Lung (tissue), 12 donors: ENCODE results near the gene XRCC5. TPM values are rescaled to one million over a fixed set of nuclear protein-coding genes. Genes with fewer than 3 reads are reported as not detected.

Source experiments
- ATAC-seq: fragments of 200-7000 bp; cut with Tn5 transposase; one replicate; pipeline ENCODE4 v1.9.1; 2020; ENCODE audit warnings: moderate number of reproducible peaks; ENCODE audit not compliant: insufficient read depth, low FRiP score
- DNase-seq, 3 donors: peaks; one replicate each; pipeline ENCODE4 v3.0.0-alpha.2; 2013 to 2017
- H3K27ac ChIP-seq, 2 donors: one replicate each; pipeline ENCODE4 v1.5.1; 2013; ENCODE audit warnings: mild to moderate bottlenecking in 2 of 2, moderate library complexity in 2 of 2, control low read depth in 1 of 2, inconsistent platforms in 1 of 2, low read depth in 1 of 2, low read length in 1 of 2
- H3K27me3 ChIP-seq, 3 donors: one replicate each; pipeline ENCODE4 v1.5.1; 2013; ENCODE audit warnings: low read length in 2 of 3; ENCODE audit not compliant: control insufficient read depth in 3 of 3, insufficient read depth in 3 of 3
- H3K36me3 ChIP-seq, 4 donors: one replicate each; pipeline ENCODE4 v1.5.1; 2013; ENCODE audit warnings: low read length in 4 of 4, mild to moderate bottlenecking in 1 of 4, moderate library complexity in 1 of 4; ENCODE audit not compliant: control insufficient read depth in 4 of 4, insufficient read depth in 4 of 4
- H3K4me1 ChIP-seq, 5 donors: one replicate each; pipeline ENCODE4 v1.5.1; 2013; ENCODE audit warnings: low read length in 5 of 5, mild to moderate bottlenecking in 2 of 5, moderate library complexity in 1 of 5; ENCODE audit not compliant: control insufficient read depth in 5 of 5, insufficient read depth in 5 of 5
- H3K4me3 ChIP-seq: one replicate; pipeline ENCODE4 v1.5.1; 2013; ENCODE audit warnings: mild to moderate bottlenecking, control low read depth, moderate library complexity
- H3K9ac ChIP-seq, 2 donors: one replicate each; pipeline ENCODE4 v1.5.1; 2013; ENCODE audit warnings: low read length in 2 of 2, control low read depth in 1 of 2; ENCODE audit not compliant: insufficient read depth in 1 of 2
- H3K9me3 ChIP-seq, 4 donors: one replicate each; pipeline ENCODE4 v1.5.1; 2013; ENCODE audit warnings: low read length in 3 of 4, mild to moderate bottlenecking in 1 of 4, moderate library complexity in 1 of 4; ENCODE audit not compliant: control insufficient read depth in 4 of 4, insufficient read depth in 3 of 4
- CTCF ChIP-seq: IDR thresholded peaks from 2 replicates; pipeline ENCODE4 v1.5.1; 2012; ENCODE audit warnings: mild to moderate bottlenecking; ENCODE audit errors: control extremely low read depth, extremely low read depth
- WGBS, 2 donors: extraction: QIAGEN DNeasy Blood & Tissue Kit; methylation state at CpG; one replicate each; pipeline ENCODE4 v1.1.7; 2013; 5-methylcytosine and 5-hydroxymethylcytosine counted together
- polyA plus RNA-seq, 2 donors: library from polyadenylated mRNA; stranded (reverse); fragments of 200-250 nt; gene quantifications; one replicate each; pipeline ENCODE4 v1.2.1, GENCODE V29; 2013
- total RNA-seq, 2 donors: library from RNA; depleted of rRNA in 1 of 2; stranded (reverse); fragments of >200 nt in 1 of 2; gene quantifications; one replicate each; pipeline ENCODE4 v1.2.1, GENCODE V29; 2014 to 2021
- donor health status: control.
- donor health status: control.
- donor health status: Bipolar disorder and iron deficiency.
- donor health status: healthy.
- donor health status: DM: yes; HTN: yes; CAD: no.

Gene XRCC5
- total and polyA plus RNA-seq, 4 donors: 67.3 to 200 (median 144) TPM

GRCh38 chr2:216142540-216142939 is 33.4 kb downstream of the XRCC5 start:
- Histone ChIP-seq H3K4me1 (no peaks in the 10 kb centered on the region), H3K9me3 (peaks cover 0 to 2% (median 0%) of the 10 kb centered on the region in 4 donors), H3K36me3 (peaks cover 33 to 77% (median 49%) of the 10 kb centered on the region in 4 donors), H3K9ac (no peak overlapping the region), H3K4me3 (no peak overlapping the region), H3K27ac (no peak overlapping the region), H3K27me3 (no peaks in the 10 kb centered on the region)
- no peak for TF ChIP-seq CTCF
- ATAC-seq (no peak), DNase-seq (no peak)
- WGBS, 2 donors: 98 to 100% methylated on average over 1 of the region's 1 CpG

- Histone ChIP-seq H3K9ac (no peak overlapping the region), H3K27me3 (no peaks in the 10 kb centered on the region), H3K4me3 (no peak overlapping the region), H3K9me3 (peaks cover 0 to 2% (median 0%) of the 10 kb centered on the region in 4 donors), H3K4me1 (no peaks in the 10 kb centered on the region), H3K36me3 (peaks cover 24 to 74% (median 39%) of the 10 kb centered on the region in 4 donors), H3K27ac (no peak overlapping the region)
- DNase-seq: no peak
- ATAC-seq: no peak
- TF ChIP-seq CTCF: no peak
- WGBS, 2 donors: 90 to 95% methylated on average over 1 of the region's 1 CpG
These were observed 35.2 kb downstream of the XRCC5 start for GRCh38 chr2:216144372-216144771.

- Histone ChIP-seq H3K27ac (no peak overlapping the region), H3K27me3 (no peaks in the 10 kb centered on the region), H3K4me3 (no peak overlapping the region), H3K4me1 (no peaks in the 10 kb centered on the region), H3K9me3 (peaks cover 0 to 2% (median 0%) of the 10 kb centered on the region in 4 donors), H3K9ac (no peak overlapping the region), H3K36me3 (peaks cover 19 to 72% (median 40%) of the 10 kb centered on the region in 4 donors)
- WGBS, 2 donors: 94 to 95% methylated on average over 4 of the region's 4 CpGs
- ATAC-seq (no peak), DNase-seq (no peak)
- no peak for TF ChIP-seq CTCF
These were observed 35.7 kb downstream of the XRCC5 start for GRCh38 chr2:216144857-216145256.

GRCh38 chr2:216146573-216146972 is 37.4 kb downstream of the XRCC5 start:
- ATAC-seq (no peak), DNase-seq (no peak)
- WGBS, 2 donors: 70 to 74% methylated on average over 4 of the region's 4 CpGs
- Histone ChIP-seq H3K9me3 (peaks cover 0 to 2% (median 0%) of the 10 kb centered on the region in 4 donors), H3K4me3 (no peak overlapping the region), H3K36me3 (peaks cover 23 to 71% (median 40%) of the 10 kb centered on the region in 4 donors), H3K9ac (no peak overlapping the region), H3K4me1 (no peaks in the 10 kb centered on the region), H3K27me3 (no peaks in the 10 kb centered on the region), H3K27ac (no peak overlapping the region)
- TF ChIP-seq CTCF: no peak
